ENCODE data around the gene TMEM63C. TPM values are rescaled to one million over a fixed set of nuclear protein-coding genes. Genes with fewer than 3 reads are reported as not detected.

TMEM63C gene
- total RNA-seq, 1 experiment from 2014 or later = 0.39 TPM

Other genes with a start within 250 kb of the TMEM63C start
- 13.2 and 31.7 TPM in 2 replicates for gene IRF2BPL, start 153.1 kb upstream of the TMEM63C start, total RNA-seq (2014; rRNA removed; shearing (Covaris generic))
- gene CIPC, start 83.5 kb upstream of the TMEM63C start, total RNA-seq (2014; rRNA removed; shearing (Covaris generic)) = 14.2 and 19.2 TPM in 2 replicates
- 0.02 TPM in 1 of 2 replicates, not detected in the other for gene ZDHHC22, start 40.0 kb upstream of the TMEM63C start, total RNA-seq (2014; rRNA removed; shearing (Covaris generic))
- not detected in 2 replicates for gene NGB, start 89.4 kb downstream of the TMEM63C start, total RNA-seq (2014; rRNA removed; shearing (Covaris generic))
- 8.9 and 15.4 TPM in 2 replicates for gene POMT2, start 139.1 kb downstream of the TMEM63C start, total RNA-seq (2014; rRNA removed; shearing (Covaris generic))
- 20.3 and 22.3 TPM in 2 replicates for gene GSTZ1, start 139.2 kb downstream of the TMEM63C start, total RNA-seq (2014; rRNA removed; shearing (Covaris generic))
- 6.1 and 10.6 TPM in 2 replicates for gene TMED8, start 195.3 kb downstream of the TMEM63C start, total RNA-seq (2014; rRNA removed; shearing (Covaris generic))
- gene SAMD15, start 195.6 kb downstream of the TMEM63C start, total RNA-seq (2014; rRNA removed; shearing (Covaris generic)) = 0.59 and 1.4 TPM in 2 replicates
- gene NOXRED1, start 241.7 kb downstream of the TMEM63C start, total RNA-seq (2014; rRNA removed; shearing (Covaris generic)) = not detected in 2 replicates